HepG2 (cell line): ENCODE measurements around the gene TRMT112. TPM values are rescaled to one million over a fixed set of nuclear protein-coding genes. Genes with fewer than 3 reads are reported as not detected.

Experiments used
- CBX2 ChIP-seq, 2 experiments: fragments of 200-600 bp in 1 of 2; sonication (generic); formaldehyde crosslinking in 1 of 2; IDR thresholded peaks; 2 replicates each; pipeline versions ENCODE4 v1.7.0 to v1.8.1; 2018 to 2022; ENCODE audit warnings: low read depth in 2 of 2, low read length in 1 of 2, mild to moderate bottlenecking in 1 of 2, missing genetic modification reagents in 1 of 2
- CREM ChIP-seq, 2 experiments: sonication (generic) in 1 of 2; formaldehyde crosslinking in 1 of 2; IDR thresholded peaks; 2 replicates each; pipeline versions ENCODE4 v1.4.0 to v1.6.1; 2016 to 2020; ENCODE audit warnings: antibody characterized with exemption in 1 of 2, mild to moderate bottlenecking in 1 of 2, missing genetic modification reagents in 1 of 2
- FOXJ3 ChIP-seq: sonication (generic); formaldehyde crosslinking; IDR thresholded peaks from 2 replicates; pipeline ENCODE4 v1.4.0; 2020; ENCODE audit warnings: missing genetic modification reagents, mild to moderate bottlenecking, borderline replicate concordance
- FOXO1 ChIP-seq: sonication (generic); formaldehyde crosslinking; IDR thresholded peaks from 2 replicates; pipeline ENCODE4 v1.4.0; 2020; ENCODE audit warnings: missing genetic modification reagents
- GABPB1 ChIP-seq: IDR thresholded peaks from 2 replicates; pipeline ENCODE4 v1.6.1; 2016; ENCODE audit warnings: mild to moderate bottlenecking, missing genetic modification reagents, moderate library complexity, missing compliant biosample characterization
- GTF3A ChIP-seq: sonication (generic); formaldehyde crosslinking; conservative IDR thresholded peaks from 2 replicates; pipeline ENCODE4 v1.4.0; 2020; ENCODE audit warnings: mild to moderate bottlenecking, missing genetic modification reagents
- TCF7L2 ChIP-seq: IDR thresholded peaks from 2 replicates; pipeline ENCODE4 v1.6.1; 2011; ENCODE audit warnings: mild to moderate bottlenecking, low read depth, low read length, moderate library complexity
- ZIK1 ChIP-seq: sonication (generic); formaldehyde crosslinking; IDR thresholded peaks from 2 replicates; pipeline ENCODE4 v1.5.0; 2020; ENCODE audit warnings: mild to moderate bottlenecking, low read depth, missing genetic modification reagents, borderline replicate concordance
- ZNF24 ChIP-seq: fragments of 450-650 bp; IDR thresholded peaks from 2 replicates; pipeline ENCODE4 v1.6.1; 2017; ENCODE audit warnings: antibody characterized with exemption, mild to moderate bottlenecking
- ZNF569 ChIP-seq: sonication (generic); formaldehyde crosslinking; IDR thresholded peaks from 2 replicates; pipeline ENCODE4 v1.5.0; 2020; ENCODE audit warnings: mild to moderate bottlenecking, missing genetic modification reagents, moderate library complexity, borderline replicate concordance
- ZNF709 ChIP-seq: sonication (generic); formaldehyde crosslinking; IDR thresholded peaks from 2 replicates; pipeline ENCODE4 v1.5.0; 2020; ENCODE audit warnings: mild to moderate bottlenecking, missing genetic modification reagents
- polyA plus RNA-seq, 8 experiments: library from polyadenylated mRNA; depleted of rRNA in 3 of 8; stranded (reverse) in 7 of 8; unstranded in 1 of 8; fragments of >200 nt; fragmentation: Illumina TruSeq in 4 of 8; extraction: Trizol in 4 of 8; gene quantifications; 2 replicates each; pipeline versions ENCODE4 v1.2.1 to v1.2.3, GENCODE V29; 2011 to 2016; ENCODE audit warnings: low read depth in 4 of 8, missing spikeins in 1 of 8, mixed read lengths in 1 of 8; ENCODE audit not compliant: insufficient read depth in 1 of 8
- total RNA-seq, 5 experiments: library from RNA; depleted of rRNA; stranded (reverse); fragments of >200 nt; fragmentation: Illumina TruSeq; extraction: Trizol; gene quantifications; 2 replicates each; pipeline ENCODE4 v1.2.3, GENCODE V29; 2016; ENCODE audit warnings: low read depth in 1 of 5
- TF ChIP-seq, protein P1 (sequence below): sonication (generic); formaldehyde crosslinking; IDR thresholded peaks from 2 replicates; pipeline ENCODE4 v1.5.0; 2020; ENCODE audit warnings: mild to moderate bottlenecking, missing genetic modification reagents
- TF ChIP-seq, protein P2 (sequence below): sonication (generic); formaldehyde crosslinking; IDR thresholded peaks from 2 replicates; pipeline ENCODE4 v1.8.0; 2022; ENCODE audit warnings: mild to moderate bottlenecking, missing genetic modification reagents, borderline replicate concordance
- TF ChIP-seq, protein P3 (sequence below): sonication (generic); formaldehyde crosslinking; conservative IDR thresholded peaks from 2 replicates; pipeline ENCODE4 v1.8.0; 2022; ENCODE audit warnings: missing genetic modification reagents
- TF ChIP-seq, protein P4 (sequence below): sonication (generic); formaldehyde crosslinking; conservative IDR thresholded peaks from 2 replicates; pipeline ENCODE4 v1.4.0; 2020; ENCODE audit warnings: missing genetic modification reagents
- TF ChIP-seq, protein P5 (sequence below): IDR thresholded peaks from 2 replicates; pipeline ENCODE4 v1.6.1; 2018; ENCODE audit warnings: missing genetic modification reagents

The TRMT112 gene
- total and polyA plus RNA-seq, 2 of the 13 experiments (the other 11 are each of a cell fraction or from before 2014, with no cell fraction given), result 186 to 409 TPM

DNA sequence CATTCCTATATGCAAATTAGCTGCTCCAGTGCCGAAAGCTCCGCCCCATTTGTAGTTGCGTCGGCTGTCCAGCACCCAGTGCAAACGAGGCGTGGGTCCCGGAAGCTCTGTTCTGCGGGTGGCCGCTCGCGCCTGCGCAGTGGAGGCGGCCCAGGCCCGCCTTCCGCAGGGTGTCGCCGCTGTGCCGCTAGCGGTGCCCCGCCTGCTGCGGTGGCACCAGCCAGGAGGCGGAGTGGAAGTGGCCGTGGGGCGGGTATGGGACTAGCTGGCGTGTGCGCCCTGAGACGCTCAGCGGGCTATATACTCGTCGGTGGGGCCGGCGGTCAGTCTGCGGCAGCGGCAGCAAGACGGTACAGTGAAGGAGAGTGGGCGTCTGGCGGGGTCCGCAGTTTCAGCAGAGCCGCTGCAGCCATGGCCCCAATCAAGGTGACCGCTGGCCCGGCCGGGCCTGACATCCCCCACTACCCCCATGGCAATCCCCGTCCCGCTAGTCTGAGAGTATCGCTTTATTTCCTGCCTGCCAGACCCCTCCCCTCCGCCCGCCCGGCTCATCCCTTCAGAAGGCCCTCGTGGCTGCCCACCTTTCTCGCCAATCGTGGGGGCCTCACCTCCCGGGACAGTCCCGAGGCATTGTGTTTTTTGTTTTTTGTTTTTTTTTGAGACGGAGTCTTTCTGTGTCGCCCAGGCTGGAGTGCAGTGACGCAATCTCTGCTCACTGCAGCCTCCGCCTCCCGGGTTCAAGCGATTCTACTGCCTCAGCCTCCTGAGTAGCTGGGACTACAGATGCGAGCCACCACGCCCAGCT is 804 bp upstream of the TRMT112 start, which contains the start of gene PRDX5 (continued):
- TF ChIP-seq, protein P1, sequence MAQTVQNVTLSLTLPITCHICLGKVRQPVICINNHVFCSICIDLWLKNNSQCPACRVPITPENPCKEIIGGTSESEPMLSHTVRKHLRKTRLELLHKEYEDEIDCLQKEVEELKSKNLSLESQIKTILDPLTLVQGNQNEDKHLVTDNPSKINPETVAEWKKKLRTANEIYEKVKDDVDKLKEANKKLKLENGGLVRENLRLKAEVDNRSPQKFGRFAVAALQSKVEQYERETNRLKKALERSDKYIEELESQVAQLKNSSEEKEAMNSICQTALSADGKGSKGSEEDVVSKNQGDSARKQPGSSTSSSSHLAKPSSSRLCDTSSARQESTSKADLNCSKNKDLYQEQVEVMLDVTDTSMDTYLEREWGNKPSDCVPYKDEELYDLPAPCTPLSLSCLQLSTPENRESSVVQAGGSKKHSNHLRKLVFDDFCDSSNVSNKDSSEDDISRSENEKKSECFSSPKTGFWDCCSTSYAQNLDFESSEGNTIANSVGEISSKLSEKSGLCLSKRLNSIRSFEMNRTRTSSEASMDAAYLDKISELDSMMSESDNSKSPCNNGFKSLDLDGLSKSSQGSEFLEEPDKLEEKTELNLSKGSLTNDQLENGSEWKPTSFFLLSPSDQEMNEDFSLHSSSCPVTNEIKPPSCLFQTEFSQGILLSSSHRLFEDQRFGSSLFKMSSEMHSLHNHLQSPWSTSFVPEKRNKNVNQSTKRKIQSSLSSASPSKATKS (CRISPR knock-in tag), result no peak
- TF ChIP-seq GABPB1 (CRISPR knock-in tag) (peak; percentile 39; the same call in 1 of the 2 replicates), ZNF24 (no peak), ZNF709 (CRISPR knock-in tag) (no peak; the same call in 1 of the 2 replicates), FOXO1 (CRISPR knock-in tag) (0 out of 2 replicates have a peak, but pooled peaks have one; percentile 27), CBX2 (IDR thresholded peaks at IDR 0.05; ENCODE audit: low read depth, low read length) (no peak), CBX2 (CRISPR knock-in tag; IDR thresholded peaks at IDR 0.05; ENCODE audit: low read depth) (no peak), FOXJ3 (CRISPR knock-in tag) (no peak), TCF7L2 (no peak), ZIK1 (no peak), CREM (IDR thresholded peaks at IDR 0.05) (no peak), CREM (CRISPR knock-in tag; IDR thresholded peaks at IDR 0.05) (no peak), GTF3A (CRISPR knock-in tag) (peak; percentile 71; the same call in 1 of the 2 replicates), ZNF569 (no peak; the same call in 1 of the 2 replicates)
- TF ChIP-seq, protein P2, sequence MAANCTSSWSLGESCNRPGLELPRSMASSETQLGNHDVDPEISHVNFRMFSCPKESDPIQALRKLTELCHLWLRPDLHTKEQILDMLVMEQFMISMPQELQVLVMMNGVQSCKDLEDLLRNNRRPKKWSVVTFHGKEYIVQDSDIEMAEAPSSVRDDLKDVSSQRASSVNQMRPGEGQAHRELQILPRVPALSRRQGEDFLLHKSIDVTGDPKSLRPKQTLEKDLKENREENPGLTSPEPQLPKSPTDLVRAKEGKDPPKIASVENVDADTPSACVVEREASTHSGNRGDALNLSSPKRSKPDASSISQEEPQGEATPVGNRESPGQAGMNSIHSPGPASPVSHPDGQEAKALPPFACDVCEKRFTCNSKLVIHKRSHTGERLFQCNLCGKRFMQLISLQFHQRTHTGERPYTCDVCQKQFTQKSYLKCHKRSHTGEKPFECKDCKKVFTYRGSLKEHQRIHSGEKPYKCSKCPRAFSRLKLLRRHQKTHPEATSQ (CRISPR knock-in tag), result no peak
- TF ChIP-seq, protein P3, sequence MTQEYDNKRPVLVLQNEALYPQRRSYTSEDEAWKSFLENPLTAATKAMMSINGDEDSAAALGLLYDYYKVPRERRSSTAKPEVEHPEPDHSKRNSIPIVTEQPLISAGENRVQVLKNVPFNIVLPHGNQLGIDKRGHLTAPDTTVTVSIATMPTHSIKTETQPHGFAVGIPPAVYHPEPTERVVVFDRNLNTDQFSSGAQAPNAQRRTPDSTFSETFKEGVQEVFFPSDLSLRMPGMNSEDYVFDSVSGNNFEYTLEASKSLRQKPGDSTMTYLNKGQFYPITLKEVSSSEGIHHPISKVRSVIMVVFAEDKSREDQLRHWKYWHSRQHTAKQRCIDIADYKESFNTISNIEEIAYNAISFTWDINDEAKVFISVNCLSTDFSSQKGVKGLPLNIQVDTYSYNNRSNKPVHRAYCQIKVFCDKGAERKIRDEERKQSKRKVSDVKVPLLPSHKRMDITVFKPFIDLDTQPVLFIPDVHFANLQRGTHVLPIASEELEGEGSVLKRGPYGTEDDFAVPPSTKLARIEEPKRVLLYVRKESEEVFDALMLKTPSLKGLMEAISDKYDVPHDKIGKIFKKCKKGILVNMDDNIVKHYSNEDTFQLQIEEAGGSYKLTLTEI, result no peak
- TF ChIP-seq, protein P4, sequence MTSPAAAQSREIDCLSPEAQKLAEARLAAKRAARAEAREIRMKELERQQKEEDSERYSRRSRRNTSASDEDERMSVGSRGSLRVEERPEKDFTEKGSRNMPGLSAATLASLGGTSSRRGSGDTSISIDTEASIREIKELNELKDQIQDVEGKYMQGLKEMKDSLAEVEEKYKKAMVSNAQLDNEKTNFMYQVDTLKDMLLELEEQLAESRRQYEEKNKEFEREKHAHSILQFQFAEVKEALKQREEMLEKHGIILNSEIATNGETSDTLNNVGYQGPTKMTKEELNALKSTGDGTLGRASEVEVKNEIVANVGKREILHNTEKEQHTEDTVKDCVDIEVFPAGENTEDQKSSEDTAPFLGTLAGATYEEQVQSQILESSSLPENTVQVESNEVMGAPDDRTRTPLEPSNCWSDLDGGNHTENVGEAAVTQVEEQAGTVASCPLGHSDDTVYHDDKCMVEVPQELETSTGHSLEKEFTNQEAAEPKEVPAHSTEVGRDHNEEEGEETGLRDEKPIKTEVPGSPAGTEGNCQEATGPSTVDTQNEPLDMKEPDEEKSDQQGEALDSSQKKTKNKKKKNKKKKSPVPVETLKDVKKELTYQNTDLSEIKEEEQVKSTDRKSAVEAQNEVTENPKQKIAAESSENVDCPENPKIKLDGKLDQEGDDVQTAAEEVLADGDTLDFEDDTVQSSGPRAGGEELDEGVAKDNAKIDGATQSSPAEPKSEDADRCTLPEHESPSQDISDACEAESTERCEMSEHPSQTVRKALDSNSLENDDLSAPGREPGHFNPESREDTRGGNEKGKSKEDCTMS, result no peak
- TF ChIP-seq, protein P5, sequence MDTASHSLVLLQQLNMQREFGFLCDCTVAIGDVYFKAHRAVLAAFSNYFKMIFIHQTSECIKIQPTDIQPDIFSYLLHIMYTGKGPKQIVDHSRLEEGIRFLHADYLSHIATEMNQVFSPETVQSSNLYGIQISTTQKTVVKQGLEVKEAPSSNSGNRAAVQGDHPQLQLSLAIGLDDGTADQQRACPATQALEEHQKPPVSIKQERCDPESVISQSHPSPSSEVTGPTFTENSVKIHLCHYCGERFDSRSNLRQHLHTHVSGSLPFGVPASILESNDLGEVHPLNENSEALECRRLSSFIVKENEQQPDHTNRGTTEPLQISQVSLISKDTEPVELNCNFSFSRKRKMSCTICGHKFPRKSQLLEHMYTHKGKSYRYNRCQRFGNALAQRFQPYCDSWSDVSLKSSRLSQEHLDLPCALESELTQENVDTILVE (CRISPR knock-in tag), result no peak
